Measurements from ENCODE around the gene TCF7L1.
"Not testable (repeated sequence)": the region's sequence is repeated elsewhere in the genome, so short reads cannot be mapped to it uniquely, and the experiment has no call there.

TCF7L1 gene

DNA sequence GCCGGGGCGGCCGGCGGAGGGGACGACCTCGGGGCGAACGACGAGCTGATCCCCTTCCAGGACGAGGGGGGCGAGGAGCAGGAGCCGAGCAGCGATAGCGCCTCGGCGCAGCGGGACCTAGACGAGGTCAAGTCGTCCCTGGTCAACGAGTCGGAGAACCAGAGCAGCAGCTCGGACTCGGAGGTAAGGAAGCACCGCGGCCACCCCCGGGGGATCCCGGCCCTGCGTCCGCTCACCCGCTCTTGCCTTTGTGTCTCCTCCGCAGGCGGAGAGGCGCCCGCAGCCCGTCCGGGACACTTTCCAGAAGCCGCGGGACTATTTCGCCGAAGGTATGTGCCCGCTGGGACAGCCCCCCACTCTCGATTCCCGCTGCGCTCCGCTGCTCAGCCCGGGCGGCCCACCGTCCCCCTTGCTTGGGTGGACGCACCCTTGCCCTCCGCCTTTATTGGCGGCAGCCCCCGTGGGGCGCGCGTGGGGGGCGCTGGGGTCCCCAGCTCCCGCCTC, 611 bp downstream of the TCF7L1 start:
- DNase-seq (ENCODE audit: low read depth): no peak

DNA sequence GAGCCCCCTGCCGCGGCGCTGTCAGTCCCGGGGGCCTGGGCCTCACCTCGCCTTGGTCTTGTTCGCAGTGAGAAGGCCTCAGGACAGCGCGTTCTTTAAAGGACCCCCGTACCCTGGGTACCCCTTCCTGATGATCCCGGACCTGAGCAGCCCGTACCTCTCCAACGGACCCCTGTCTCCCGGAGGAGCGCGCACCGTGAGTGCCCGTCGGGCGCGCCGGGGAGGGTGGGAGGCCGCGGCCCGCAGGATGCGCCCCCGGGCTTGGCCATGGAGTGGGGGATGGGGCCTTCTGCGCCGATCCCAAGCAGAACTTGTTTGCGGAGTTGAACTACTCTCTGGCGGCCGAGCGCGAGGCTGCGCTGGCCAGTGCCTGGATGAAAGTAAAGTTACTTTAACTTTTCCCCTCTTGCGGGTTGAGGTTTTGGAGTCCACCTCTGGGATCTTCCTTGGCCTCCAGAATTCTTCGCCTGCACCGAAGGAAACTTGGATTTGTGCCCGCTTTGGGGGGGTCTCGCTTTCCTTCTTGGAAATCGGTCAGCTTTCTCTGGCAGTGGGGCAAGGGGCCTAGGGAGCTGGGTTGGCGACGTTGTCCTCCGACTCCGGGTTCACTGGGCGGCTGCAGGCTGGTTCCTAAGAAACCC, 1.2 kb downstream of the TCF7L1 start:
- no peak for DNase-seq (ENCODE audit: low read depth)

DNA sequence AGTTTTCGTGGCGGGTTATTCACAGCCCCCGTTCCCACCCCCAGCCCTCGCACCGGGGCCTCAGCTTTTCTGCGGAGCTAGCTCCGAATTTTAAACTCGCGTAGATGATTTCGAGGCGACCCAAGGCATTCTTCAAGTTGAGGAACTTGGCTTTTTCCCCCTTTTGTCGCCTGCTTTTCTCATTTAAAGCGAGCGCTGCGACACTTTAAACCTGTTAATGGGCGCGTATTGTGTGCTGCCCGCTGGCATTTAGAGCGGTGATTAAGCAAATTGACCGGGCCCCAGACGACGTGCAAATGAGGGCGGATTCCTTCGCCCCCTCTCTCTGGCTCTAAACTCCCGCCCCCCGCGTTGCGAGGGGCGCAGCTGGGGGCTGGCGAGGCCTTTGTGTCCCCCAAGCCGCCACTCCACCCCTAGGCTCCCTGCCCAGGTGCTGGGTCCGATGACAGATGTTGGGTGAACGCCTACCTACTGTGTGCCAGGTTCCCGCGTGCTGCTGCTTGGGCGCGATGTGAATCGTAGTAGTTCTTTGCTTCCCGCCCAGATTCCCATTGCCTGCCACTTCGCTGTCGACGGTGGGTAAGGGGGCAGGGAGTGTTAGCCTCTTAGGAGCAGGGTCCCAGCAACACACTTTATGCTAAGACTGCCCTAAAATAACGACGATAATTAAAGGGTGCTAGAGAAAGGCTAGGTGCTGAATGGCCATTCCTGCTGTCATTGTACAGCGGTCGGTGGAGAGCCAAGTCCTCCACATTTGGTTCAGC, 1.9 kb downstream of the TCF7L1 start:
- DNase-seq (ENCODE audit: low read depth): no peak

DNA sequence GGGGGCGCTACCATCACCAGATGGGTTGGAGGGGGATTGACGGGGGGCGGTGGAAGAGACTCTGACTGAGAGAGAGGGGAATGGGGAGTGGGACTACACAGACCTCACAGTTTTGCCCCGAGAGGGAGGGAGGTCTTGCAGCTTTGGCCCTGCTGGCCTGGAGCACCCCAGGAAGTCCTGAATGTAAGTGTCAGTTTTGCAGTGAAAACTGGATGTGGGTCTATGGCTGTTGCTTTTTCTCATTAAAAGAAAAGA, 2.4 kb downstream of the TCF7L1 start:
- DNase-seq (ENCODE audit: low read depth): no peak

DNA sequence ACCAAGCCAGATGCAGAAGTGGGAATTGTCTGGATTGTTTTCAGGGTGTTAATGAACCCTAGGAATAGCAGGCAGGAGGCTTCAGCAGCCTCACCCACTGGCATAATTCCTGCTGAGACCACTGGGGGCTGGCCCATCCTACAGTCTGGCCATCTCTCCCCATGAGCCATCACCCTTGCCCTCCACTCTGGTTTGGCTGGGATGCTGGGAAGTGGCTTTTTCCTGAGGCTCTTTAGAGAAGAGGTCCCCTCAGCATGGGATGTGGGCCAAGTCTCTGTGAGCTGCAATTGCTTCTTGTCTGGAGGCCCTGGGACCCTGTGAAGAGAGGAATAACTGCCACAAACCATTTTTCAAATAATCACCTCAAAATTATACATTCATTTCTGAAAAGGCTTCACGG, 4.0 kb downstream of the TCF7L1 start:
- no peak for DNase-seq (ENCODE audit: low read depth)

DNA sequence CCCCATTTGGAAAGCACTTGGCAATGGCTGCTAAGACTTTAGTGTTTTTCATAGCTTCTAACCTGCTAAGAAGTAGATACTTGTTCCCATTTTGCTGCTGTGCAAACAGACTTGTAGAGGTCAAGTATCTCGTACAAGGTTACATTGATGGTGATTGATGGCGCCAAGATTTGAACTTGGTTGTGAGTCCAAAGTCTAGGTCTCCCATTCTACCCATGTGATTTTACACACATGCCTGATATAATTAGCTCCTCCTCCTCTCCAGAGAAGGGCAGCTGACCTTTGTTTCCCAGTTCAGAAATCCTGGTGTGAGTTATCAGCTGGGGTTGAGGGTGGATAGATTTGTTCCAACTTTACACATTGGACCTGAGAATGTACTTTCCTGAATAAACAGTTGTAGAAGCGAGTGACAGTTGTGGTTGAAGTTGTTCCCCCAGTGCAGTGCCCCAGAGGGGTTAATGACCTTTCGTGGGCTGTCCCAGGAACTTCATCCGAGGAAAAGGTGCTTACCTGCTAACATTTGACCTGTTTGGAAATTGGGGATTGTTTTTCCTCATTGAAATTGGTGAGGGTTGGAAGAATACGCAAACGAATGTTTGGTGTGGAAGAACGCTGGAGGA, 10.4 kb downstream of the TCF7L1 start:
- no peak for DNase-seq (ENCODE audit: low read depth)

DNA sequence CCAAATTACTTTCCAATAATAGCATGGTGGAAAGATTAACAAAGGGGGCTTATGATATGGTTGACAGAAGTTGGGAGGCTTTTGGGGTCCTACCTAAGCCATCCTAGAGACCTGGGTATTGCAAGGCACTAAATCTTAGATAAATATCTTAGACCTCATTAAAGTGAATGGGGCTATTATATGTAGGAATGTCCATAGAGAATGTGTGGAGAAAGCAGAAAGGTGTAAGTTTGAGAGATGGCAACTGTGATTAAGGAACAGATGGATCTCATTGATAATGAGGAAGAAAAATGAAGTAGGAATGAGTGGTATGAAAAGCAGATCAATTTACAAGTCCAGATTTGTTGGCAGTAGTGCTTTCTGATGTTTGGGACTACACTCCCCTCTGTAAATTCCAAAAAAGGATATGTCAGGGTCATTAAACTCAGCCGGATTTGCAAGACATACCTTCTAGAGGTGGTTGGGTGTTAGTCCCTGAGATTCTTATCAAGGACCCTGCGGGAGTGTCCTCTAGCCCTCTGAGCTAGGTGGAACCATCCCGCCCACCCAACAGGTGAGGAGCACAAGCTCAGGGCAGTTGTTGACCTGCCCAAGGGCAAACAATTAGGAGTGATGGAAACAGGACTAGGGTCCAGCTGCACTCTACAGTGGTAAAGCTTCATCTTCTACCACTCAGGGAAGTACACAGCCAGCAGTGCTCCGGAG, 12.1 kb downstream of the TCF7L1 start:
- no peak for DNase-seq (ENCODE audit: low read depth)

DNA sequence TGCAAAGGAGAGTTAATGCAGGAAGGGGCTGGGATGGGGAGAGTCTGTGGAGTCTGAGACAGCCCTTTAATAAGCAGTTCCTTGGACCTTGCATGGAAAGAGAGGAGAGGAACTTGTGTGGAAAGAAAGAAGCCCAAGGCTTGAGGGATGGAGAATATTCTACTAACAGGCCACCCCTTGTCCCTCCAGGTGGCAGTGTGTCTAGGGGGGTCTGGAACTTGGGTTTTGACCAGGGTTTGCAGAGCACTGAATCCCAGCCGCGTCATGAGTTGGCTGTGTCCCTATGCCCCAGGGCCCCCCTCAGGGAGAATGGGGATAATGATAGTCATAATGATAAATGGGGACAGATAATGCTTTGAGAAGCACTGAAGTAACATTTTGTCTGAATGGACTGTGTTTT, 15.0 kb downstream of the TCF7L1 start:
- DNase-seq (ENCODE audit: low read depth): no peak

DNA sequence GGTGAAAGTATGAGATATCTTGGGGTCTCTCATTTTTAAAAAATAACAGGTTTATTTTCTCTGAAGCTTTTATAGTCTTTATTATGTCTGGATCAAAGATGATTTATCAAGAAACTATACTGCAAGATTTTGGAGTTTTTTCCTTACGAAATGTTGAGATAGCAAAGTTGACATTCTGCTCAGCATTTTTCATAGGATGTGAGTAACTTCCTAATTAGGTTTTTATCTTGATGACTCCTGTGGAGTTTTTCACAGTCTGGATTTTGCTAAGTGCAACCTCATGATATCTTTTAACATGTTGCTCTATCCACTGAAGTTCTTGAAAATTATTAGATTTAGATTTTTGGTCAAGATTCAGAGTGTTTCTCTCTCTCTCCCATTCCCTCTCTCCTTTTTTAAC, 17.8 kb downstream of the TCF7L1 start:
- DNase-seq (ENCODE audit: low read depth): no peak

DNA sequence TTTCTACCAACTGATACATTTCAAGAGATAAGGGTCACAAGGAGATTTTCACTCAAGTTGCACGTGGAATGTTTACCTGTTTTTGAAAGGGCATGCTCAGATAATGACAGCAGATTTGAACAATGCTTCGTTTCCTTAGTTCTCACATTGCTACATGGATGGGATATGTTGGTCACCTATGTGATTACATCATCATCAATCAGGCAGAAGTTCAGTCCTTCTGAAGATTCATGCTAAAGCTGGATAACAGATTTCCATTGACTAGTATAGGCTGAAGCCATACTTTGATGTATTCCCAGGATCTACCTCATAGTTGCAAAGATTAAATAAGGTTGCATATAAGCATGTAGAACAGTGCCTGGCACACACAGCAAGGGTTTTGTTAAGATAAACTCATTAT, 19.7 kb downstream of the TCF7L1 start:
- no peak for DNase-seq (ENCODE audit: low read depth)

DNA sequence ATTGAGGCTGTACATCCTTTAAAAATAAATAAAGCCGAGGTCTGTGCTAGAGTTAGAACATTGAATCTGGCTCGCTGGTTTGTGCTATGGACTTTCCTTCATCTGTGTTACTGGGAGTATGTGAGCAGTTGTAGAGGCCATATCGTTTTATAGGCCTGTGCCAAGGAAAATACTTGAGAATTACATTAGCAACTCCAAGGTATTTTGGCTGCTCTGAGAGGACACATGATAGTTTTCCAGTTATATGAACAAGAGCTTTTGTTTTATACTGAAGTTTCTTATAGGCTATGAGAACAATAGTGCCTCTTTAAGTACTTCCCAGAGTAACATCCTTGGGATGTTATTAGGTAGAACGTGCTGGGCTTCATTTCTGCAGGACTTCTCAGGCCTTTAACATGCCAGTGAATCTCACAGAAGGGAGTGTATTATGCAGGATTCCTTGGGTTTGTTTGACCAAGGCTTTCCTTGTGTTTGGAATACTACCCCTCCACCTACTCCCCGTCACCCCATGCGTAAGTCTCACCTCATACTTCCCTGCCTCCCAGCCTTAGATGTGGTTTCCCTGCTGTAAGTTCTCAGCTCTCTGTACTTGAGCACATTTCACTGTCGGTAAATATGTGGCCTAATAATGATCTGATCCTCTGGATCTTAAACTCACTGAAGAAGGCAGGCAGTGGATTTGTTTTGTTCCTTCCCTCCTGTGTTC, 21.0 kb downstream of the TCF7L1 start:
- DNase-seq (ENCODE audit: low read depth): no peak

DNA sequence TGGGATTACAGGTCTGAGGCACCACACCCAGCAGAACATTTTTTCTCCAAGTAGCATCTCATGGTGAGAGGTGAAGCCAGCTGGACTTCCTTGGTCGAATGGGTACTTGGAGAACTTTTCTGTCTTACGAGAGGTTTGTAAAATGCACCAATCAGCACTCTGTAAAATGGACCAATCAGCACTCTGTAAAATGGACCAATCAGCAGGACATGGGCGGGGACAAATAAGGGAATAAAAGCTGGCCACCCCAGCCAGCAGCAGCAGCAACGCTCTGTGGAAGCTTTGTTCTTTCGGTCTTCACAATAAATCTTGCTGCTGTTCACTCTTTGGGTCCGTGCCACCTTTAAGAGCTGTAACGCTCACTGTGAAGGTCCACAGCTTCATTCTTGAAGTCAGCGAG, 21.9 kb downstream of the TCF7L1 start:
- DNase-seq (ENCODE audit: low read depth): not testable (repeated sequence)

DNA sequence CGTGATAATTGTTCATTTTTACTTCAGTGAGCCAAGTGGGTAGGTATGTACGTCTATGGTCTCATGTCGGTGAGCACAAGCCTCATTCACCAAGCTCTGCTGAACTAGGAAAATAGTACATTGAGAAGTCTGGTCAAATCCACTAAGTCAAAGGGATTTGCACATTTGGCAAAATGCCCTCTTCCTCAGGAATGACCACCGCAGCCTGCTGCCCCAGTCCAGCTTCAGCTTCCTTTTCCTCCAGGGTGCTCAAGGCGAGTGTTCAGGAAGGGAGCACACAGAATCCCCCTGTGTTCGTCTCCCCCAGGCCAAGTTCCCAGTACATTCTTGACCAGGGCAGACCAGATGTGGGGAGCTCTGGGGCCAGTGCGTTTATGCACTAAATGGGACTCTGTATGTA, 23.0 kb downstream of the TCF7L1 start:
- no peak for DNase-seq (ENCODE audit: low read depth)

DNA sequence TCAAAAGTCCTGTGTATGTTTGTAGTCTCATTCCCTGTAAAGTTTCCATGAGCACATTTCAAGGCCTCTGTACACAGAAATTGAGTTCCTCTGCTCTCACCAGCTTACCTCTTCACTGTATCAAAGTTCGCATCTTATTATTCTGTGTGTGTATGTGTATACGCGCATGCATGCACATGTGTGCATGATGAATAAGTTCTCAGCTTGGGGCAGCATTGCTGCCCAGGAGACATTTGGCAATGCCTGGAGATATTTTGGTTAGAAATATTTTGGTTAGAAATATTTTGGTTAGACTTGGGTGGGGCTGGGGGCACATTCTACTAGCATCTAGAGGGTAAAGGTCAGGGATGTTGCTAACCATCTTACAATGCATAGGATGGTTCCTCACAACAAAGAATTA, 23.4 kb downstream of the TCF7L1 start:
- no peak for DNase-seq (ENCODE audit: low read depth)

DNA sequence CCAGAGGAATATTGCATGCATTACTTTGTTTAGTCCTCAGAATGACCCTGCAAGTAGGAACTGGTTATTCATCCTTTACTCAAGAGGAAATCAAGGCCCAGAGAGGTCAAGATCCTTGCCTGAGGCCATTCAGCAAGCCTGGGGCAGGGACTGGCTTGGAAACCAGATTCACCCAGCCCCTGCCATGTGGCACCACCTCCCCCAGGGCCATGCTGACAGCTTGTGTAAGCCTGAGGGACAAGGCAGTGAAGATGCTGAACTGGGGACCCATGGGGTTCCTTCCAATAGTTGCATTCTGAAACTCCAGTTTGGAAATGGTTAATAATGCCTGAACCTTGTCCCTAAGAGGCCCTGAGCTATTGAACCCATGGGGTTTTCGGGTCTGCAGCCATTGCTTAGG, 24.2 kb downstream of the TCF7L1 start:
- no peak for DNase-seq (ENCODE audit: low read depth)

DNA sequence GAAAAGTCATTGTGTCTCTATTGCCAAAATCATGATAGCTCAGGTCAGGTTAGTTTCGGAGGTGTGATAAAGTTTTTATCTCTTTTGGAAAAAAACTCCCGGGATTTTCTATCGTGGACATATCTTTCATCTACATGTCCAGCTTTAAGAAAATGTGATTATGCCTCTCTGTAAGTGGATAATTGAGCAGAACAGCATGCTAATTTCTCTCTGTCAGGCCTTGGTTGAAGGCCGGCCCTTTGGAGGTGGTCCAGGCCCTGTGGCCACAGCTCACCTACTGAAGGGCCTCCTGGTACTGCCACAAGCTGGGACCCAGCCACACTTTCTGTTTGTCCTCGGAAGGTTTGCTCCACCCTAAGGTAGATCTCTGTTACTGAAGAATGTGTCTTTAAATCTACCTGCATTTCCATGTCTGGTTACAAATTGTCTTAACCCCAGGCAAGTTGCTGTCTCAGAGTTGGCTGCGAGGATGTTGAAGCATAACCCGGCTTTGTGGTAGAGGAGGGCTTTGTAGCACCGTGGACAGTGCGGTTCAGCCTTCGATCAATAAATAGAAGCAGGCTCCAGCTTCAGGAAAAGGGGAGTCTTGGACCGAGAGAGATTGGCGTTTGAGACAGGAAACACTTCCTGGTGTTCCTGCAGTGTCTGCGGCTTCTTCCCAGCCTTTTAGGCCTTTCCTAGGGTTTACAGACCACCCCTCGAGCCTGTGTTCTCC, 25.5 kb downstream of the TCF7L1 start:
- DNase-seq (ENCODE audit: low read depth): no peak

DNA sequence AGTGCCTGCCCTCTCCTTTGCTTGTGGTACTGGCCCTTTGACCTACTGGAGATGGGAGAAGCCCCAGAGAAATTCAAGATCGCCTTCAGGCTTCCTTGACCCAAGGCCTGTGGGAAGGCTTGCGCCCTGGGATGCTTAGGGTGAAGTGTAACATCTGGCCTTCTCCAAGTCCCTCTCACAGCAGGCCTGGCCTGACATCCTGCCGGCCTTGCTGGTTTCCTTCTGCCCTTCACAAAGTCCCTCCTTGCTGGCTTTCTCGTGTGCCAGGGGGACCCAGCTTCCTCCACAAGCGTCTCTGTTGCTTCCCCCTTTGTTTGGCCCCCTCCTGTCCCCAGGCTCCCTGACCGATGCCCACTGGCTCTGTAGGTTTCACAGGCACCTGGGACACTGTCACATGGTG, 26.4 kb downstream of the TCF7L1 start:
- no peak for DNase-seq (ENCODE audit: low read depth)

DNA sequence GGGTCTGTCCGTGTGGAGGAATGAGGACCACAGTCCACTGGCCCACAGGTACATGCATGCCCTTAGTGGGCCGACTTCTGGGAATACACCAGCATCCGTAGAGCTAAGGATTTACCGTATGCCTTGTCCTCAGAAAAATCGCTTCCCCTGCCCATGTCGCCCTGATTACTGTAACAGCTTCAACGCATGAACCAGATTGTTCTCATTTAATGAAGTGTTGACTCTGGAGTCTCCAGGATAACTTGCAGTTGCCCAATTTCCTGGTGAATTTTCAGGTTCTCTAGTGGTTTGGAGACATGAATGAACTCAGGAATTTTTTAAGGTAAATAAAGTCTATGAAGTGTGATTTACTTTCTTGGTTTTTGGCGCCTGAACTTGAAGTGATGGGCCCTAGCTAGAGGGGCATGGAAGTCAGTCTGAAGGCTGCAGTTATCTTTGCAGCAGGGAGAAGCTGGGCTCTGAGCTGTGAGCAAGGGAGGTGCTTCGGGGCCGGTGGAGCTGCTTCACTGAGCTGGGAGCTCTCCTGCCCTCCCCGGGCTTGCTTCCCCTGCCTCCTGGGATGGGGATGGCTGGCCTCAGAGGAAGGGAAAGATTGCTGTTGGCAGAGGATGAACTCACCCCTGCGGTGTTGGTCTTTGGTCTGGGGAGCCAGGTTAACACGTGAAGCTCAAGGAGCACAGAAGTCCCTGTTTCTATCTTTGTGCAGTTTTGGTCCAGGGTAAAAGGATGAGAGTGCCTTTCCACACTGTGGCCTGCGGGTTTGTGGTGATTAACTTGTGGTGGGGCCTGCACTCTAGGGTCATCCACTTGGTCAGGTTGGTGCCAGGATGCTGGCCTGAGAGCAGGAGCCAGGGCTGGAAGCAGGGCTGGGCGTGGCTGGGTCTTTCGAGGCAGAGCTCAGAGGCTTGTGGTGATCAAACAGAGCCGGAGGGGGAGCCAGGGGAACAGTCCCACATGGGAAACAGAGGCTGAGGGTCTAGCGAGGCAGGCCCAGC, 28.1 kb downstream of the TCF7L1 start:
- no peak for DNase-seq (ENCODE audit: low read depth)

DNA sequence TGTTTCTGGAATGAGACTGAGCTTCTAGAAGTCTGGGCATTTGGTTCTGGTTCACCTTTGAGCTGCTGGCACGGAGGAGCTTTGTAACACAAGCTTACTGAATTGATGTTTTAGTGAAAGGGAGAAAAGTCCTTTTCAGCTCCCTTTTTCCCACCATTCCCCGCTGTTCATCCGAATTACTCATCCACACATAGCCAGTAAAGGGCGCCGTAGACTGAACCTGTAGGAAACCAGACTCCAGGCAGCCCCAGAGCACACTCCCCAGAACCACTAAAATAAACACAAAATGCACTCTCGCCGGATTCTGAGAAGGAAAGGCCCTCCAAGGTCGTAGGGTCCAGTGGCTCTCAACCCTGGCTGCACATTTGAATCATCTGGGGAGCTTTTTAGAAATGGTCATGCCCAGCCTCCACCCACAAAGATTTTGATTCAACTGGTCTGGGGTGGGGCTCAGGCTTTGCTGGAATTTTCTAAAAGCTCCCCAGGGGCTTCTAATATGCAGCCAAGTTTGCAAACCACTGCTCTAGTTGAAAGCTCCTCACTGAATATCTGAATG, 29.6 kb downstream of the TCF7L1 start:
- DNase-seq (ENCODE audit: low read depth): no peak

DNA sequence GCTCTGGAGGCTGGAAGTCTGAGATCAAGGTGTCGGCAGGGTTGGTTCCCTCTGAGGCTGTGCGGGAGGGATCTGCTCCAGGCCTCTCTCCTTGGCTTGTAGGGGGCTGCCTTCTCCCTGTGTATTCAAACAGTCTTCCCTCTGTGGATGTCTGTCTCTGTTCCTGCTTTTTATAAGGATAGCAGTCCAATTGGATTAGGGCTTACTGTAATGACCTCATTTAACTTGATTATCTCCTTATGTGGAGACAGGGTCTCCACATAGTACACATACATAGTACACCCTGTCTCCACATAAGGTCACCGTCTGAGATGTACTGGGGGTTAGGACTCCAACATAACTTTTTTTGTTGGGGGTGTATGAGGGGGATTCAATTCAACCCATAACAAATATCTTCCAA, 30.5 kb downstream of the TCF7L1 start:
- no peak for DNase-seq (ENCODE audit: low read depth)

All from stimulated activated CD8-positive, alpha-beta memory T cell treated with anti-CD3 and anti-CD28 coated beads, Interleukin-7, amount 100 ng/mL, for 24 hours (primary cell).